ENCODE measurements around the gene TSPAN4.

Gene TSPAN4

DNA sequence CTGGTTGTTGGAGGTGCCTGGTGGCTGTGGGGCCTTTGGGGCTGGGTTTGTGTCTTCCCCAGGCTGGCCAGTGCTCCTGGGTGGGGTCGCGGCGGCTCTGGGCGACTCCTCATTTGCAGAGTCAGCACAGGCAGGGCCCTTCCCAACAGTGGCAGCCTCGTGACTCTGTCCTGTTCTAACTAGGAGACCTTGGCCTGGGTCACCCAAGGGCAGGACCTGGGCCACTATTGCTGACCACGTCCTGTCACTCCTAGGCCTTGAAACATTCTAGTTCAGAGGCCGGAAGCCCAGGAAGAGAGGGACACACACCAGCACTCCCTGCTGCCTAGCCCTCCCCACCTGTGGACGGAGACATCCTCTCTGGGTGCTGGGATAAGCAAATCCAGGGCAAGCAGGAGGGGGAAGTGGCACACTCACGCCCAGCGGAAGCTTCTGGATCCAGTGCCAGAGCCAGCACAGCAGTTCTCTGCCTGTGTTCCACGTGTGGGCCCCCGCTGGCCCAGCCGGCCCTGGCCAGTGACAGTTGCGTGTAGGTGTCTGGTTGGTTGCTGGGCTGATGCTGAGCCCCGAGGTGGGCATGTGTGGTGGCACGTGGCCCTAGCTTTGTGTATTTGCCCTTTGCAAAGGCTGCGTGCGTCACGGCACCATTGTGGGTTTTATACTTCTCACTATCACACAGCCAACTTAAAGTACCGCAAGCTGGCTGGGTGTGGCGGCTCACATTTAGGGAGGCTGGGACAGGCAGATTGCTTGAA, 72.3 kb downstream of the TSPAN4 start:
- DNase-seq = no peak
